AG09319 (cell line): ENCODE measurements around the gene ELF2.
"Not testable (repeated sequence)": the region's sequence is repeated elsewhere in the genome, so short reads cannot be mapped to it uniquely, and the experiment has no call there.

Experiments used
- DNase-seq: peaks from one replicate; pipeline ENCODE4 v3.0.0-alpha.2; 2010; ENCODE audit warnings: low read depth; ENCODE audit errors: extremely low read depth
- CTCF ChIP-seq: IDR thresholded peaks from 2 replicates; pipeline ENCODE4 v1.5.1; 2011; ENCODE audit warnings: low read depth, mild to moderate bottlenecking, inconsistent platforms, low read length, moderate library complexity

The ELF2 gene

DNA sequence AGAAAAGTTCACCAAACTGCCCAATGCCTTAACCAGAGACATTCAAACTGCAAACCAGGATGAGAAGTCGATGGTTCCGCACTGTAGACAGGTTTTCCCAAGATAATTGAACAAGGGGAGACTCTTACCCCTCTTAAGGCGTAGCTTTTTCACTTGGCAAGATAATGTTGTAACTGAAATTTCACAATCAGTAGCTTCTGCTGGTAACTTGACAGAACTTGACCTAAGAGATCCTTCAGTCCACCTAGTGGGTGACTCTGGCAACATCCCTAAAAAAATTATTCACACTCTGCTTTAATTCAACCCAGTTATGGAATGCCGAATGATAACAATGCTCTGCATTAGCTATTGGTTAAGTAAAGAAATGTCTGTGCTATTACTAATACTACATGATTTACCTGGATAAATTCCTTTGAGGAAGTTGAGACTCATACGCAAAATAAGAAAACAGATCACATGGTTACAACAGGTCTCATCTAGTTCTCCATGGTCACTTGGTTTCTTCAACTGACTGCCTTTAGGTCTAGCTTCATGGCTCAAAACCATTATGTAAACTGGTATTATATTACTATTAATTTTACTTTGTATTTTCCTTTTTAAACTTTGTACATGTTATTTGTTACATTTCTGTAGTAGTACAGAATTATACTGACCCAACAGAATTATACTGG, 9.1 kb downstream of the ELF2 start:
- peak; percentile 45 for TF ChIP-seq CTCF
- no peak for DNase-seq

GRCh38 chr4:139164731-139165130, 12.3 kb downstream of the ELF2 start:
- no peak for TF ChIP-seq CTCF

DNA sequence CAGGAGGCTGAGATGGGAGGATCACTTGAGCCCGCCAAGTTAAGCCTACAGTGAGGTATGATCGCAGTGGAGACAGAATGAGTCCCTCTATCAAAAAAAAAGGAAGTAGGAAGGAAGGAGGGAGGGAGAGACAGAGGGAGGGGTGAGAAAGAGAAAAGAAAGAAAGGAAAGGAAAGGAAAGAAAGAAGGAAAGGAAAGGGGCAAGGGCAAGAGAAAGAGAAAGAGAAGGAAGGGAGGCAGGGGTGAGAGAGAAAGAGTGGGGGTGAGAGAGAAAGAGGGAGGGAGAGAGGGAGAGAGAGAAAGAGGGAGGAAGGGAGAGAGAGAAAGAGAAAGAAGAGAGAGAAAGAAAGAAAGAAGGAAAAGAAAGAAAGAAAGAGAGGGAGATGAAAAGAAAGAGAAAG, 13.2 kb downstream of the ELF2 start:
- DNase-seq: no peak
- no peak for TF ChIP-seq CTCF

More at GRCh38 chr4:139164731-139165130, 12.3 kb downstream of the ELF2 start:
- no peak for DNase-seq

- not testable (repeated sequence) for DNase-seq
Observed at GRCh38 chr4:139157977-139158376, 19.0 kb downstream of the ELF2 start.

GRCh38 chr4:139154952-139155557, 22.0 kb downstream of the ELF2 start:
- DNase-seq: no peak
- no peak for TF ChIP-seq CTCF

DNA sequence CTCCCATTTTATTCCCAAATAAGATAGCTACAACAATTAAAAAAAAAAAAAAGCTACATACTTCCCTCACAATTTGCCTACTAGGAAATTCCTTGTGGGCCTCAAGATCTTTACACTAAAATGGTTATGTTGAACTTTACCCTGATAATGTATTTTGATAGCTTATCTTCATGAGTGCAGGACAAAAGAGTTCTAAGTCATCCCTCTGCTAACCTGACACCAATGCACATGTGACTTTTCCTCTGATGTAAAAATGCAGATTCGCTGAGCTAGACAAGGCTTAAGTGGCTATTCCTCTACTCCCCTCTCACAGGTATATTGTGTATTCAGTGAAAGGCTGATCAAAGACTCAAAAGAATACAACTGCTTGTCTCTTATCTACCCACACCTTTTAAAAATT, 22.5 kb downstream of the ELF2 start:
- no peak for DNase-seq
- TF ChIP-seq CTCF: no peak

DNA sequence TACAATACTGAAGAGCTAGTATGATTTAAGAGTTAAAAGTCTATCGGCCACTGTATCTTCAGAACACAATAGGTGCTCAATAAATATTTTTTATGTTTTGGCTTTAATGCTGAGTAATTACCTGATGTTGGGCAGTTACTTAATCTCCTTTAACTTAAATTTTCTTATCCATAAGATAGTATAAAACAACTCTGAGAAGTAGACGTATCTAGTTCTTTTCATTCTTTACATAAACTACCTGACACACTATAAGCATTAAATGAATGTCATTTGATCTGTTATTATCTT, 22.9 kb downstream of the ELF2 start:
- no peak for TF ChIP-seq CTCF
- no peak for DNase-seq
